NCI-H524 treated with DMSO at 0.1 percent for 48 hours (cell line): ENCODE results near the gene PDIA5.
"Not testable (repeated sequence)": the region's sequence is repeated elsewhere in the genome, so short reads cannot be mapped to it uniquely, and the experiment has no call there.

Experiments
- DNase-seq: peaks from one replicate; lab custom pipeline; 2025; lab: John Stamatoyannopoulos, UW

PDIA5 gene

DNA sequence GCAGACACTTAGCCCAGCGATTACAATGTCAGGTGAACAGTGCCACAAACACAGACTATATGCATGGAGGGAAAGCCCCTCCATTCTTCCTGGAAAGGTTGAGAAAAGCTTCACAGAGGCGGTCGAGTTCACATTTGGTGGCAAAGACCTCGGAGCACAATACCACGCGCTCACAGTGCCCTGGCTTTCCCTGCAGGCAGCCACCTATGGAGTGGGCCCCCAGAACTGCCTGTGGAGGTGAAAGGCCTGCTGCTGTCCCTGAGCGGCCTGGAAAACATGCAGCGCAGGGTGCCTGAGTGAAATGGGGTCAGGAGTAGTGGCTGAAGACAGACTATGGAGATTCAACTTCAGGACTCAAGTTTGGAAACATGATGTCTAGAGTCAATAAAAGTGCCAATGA lies 26.9 kb downstream of the PDIA5 start:
- no peak for DNase-seq

DNA sequence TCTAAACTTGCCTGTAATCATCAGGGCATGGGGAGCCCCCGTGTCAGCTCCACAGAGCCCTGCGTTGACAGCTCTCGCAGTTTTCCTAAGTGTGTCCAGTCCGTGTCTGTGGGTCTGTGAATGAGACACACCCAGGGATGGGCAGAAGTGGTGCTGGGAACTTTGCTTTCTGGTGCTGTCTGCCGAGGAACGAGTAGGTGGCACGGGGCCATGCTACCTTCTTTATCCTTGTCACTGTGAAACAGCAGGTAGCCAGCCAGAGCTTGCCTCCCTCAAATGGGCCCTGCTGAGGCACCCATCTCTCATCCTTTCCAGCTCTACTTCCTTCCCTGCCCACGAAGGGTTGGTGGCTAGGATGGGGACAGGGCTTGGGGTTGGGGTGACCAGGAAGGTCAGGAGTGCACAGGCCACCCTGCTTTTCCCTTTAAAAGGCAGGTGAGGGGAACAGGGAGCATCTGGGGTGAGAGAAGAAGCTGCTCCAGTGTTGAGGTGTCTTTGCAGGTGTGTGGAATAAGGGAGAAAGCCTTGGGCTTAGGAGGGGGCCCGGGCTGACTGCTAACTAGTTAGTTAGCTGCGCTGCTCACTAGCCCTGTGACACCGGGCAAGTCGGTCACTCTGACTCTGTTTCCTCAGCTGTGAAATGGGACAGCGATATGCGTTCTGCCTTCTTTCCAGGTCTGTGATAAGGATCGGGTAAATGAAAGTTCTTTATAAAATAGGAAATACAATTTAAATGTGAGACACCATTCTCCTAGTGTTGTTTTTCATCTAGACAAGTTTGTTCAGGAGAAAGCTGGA lies 27.9 kb downstream of the PDIA5 start:
- no peak for DNase-seq

DNA sequence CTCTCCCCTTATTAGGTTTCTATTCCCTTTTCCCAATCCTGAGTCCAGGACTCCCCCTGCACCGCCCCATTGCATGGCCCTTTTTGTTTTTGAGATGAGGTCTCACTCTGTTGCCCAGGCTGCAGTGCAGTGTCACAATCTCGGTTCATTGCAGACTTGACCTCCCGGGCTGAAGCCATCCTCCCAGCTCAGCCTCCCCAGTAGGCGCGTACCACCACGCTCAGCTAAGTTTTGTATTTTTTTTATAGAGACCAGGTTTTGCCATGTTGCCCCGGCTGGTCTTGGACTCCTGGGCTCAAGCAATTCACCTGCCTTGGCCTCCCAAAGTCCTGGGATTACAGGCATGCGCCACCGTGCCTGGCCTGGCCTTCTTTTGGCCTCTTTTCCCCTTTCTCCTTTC lies 29.3 kb downstream of the PDIA5 start:
- DNase-seq = no peak

DNA sequence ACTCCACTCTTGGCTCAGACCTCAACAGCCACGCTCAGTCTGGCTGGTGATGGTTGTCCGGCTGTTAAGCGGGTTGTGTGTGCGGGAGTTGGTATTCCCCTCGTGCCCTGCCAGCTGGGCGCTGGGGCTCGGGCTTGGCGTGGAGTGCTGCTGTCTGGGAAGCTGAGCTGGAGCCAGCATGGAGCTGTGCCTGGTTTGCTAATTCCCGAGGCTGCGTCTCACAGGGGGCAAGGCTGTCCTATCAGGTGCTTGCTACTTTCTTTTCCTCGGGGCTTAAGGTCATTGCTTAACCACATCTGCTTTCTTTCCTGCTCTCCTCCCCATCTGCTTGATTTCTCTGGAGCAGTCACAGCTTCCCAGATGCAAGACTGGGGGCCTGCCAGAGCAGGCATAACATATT lies 29.9 kb downstream of the PDIA5 start:
- DNase-seq = peak; percentile 77

DNA sequence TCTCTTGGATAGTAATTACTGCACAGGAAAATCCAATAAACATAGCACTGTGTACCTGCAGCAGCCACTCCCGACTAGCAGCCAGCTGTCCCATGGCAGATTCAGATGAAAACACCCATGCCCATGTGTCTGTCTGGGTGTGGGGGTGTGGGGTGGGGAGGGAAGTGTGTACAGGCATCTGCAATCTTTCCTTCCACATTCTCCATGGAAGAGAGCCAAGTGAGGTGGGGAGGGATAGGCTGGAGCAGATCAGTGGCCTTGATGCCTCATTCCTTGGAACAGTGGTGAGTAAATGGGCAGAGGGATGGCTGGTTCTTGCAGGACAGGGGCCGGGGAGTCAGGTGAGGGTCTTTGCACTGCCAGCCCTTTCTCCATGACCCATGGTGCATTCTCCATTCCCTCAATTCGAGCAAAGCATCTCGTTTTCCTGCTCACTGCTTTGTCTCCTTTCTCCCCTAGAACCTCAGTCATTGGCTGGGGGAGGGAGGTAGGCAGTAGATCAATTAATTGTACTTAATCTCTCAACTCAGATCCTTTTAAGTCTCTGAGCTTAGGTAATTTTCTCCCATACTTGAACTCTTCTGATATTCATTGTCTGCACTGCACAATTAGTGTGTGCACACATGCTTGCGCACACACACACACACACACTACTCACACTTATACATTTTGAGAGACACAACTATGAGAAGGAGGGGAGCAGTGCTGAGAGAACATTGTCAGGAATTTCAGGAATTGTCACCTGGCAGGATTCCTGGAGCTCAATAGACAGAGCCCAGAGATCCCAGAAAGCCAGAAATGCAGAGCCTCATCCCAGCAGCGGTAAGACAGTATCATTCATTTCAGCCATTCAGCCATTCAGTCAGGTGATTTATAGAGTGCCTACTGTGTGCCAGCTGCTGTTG lies 31.9 kb downstream of the PDIA5 start:
- peak; percentile 59 for DNase-seq

DNA sequence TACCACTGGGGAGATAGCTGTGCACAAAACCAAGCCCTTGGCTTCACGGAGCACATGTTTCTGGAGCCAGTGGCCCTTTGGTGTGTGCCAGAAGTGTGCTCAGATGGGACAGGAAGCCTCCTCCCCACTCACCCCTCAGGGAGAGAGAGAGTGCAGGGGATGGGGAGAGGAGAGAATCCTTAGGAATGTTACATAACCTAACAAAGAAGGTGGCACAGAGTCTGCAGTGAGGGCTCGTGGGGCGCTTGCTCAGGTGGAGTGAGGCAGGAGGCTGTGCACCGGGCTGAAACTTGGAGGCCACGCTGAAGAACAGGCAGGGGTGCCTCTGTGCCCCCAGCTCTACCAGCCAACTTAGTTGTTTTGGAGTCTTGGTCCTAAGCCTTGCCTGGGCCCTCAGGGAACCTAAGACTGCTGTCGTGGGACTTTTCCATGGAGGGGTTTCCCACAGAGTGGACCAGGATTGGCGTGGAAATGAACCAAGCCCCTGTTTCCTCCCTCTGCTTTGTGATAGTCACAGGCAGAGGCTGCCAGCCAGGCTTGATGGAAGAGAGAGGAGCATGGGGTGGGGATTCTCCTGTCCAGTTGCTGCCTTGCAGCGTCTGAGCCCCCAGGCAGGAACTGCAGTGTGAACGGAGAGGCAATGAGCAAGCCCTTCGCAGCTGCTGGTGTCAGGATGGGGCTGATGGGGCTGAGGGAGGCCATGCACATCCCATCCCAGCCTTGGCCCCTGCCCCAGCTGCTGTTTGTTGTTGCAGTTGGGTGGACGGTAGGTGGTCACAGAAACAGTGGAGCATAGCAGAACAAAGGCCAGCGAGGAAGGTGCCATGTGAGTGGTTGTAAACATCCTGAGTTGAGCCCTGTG lies 32.7 kb downstream of the PDIA5 start:
- no peak for DNase-seq

DNA sequence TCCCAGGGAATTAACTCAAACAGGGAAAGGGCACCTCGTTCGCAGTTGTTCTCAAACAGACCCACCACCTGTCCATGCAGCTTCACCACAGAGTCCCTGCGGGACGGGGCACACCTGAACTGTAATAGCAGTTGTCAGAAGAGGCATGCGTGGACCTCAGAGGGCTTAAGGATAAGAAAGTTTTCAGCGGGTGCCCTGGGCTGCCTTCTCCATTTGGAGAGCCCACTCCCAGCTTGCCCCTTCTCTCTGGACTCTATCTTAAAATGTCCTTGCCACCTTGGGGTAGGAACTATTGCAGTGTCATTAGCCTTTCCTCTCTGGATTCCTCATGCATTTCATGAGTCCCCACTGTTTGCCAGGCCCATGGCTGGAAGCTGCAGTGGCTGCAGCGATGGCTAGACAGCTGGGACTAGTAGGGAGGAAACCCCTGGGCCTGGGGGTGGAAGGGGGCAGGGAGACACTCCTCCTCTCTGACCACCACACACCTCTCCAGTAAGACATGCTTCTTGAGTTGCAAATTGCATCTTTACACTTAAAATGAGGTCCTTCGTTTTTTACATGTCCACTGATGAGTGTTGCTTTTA lies 33.5 kb downstream of the PDIA5 start:
- peak; percentile 91 for DNase-seq

DNA sequence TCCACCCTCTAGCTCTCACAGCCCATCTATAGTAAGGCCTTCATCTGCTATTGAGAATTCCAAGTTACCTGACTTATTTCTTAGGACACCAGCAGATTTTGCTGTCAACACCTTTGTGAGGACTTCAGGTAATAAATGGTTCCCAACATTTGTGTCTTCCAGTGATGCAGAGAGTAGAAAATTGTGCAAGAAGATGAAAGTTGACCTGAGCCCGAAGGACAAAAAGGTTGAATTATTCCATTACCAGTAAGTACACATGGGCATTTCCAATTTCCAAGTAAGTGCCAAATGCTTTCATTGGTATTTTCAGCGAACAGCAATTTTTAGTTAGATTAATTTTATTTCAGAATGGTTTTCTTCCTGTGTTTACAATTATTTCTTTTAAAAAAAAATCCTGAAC lies 35.4 kb downstream of the PDIA5 start:
- DNase-seq = no peak

DNA sequence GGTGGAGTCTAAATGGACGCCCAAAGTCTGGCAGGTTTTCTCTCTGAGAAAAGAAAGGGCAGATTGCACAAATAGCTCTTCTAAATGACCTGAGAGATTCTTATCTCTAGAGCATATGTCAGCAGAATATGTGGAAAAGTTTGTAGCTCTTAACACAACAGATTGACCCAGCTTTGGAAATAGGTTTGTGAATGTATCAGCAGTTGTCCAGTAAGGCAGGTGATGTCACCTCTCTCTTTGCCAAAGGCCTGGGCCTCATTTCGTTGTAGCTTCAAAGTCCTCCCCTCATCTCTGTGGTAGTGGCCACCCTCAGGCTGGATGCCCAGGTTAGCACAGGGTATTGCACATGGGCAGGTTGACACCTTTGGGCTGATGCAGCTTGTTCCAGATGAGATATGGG lies 36.0 kb downstream of the PDIA5 start:
- peak; percentile 87 for DNase-seq

DNA sequence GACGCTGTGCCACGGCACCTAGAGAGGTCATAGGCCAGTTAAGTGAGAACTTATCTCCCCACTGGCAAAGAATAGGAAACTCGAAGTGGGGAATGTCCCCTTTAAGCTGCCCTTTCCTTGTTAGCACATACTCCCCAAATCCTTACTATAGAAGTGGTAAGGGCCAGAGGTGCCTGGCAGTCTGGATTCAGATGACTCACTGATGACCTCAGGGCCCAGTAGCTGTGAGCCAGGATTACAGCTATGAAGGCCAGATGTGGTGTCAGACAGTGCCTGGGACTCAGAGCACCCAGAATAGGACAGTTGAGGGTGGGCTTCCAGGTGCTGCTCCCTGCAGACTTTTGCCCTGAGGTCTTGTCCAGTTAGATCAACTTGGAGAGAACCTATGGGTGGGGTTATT lies 37.7 kb downstream of the PDIA5 start:
- no peak for DNase-seq

DNA sequence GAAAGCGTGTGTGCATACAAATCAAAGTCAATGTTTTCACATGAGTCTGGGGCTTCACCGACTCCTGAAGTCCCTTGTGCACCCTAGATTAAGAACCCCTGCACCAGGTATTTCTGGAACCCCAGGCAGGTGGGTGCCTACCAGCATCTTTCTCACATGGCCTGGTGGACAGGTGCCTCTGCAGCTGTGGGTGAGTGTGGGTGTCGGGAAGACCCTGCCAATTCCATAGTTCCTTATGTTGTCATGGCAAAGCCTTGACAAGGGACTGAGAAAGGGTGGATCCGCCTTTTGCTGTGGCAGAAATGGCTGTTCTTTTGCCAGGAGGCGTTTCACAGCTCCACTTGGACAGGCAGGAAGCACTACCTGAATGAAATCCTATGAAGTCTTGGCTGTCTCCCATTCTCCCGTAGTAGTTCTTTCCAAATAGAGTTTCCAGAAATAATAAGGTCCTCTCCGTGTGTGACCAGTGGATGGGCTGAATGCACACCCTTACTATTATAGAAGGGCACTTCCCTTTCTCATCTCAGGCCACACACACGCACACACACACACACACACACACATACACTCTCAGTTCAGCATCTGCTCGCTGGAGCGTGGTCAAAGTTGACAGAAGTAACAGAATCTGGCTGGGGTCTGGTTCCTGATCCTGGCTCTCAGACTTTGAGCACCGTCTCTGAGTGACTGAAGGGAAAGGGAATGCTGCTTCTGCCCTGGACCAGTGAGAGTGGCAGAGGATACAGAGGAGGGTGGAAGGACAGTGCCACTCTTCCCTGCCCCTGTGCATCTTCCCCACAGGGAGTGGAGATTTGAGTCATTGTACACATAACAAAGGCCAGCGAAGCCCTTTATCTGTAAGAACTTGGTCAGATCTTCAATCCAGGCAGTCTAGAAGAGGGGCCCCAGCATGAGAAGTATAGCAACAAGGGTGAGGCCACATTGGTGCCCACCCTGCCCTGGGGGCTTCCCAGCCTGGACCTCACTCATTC lies 38.7 kb downstream of the PDIA5 start:
- DNase-seq = peak; percentile 53

DNA sequence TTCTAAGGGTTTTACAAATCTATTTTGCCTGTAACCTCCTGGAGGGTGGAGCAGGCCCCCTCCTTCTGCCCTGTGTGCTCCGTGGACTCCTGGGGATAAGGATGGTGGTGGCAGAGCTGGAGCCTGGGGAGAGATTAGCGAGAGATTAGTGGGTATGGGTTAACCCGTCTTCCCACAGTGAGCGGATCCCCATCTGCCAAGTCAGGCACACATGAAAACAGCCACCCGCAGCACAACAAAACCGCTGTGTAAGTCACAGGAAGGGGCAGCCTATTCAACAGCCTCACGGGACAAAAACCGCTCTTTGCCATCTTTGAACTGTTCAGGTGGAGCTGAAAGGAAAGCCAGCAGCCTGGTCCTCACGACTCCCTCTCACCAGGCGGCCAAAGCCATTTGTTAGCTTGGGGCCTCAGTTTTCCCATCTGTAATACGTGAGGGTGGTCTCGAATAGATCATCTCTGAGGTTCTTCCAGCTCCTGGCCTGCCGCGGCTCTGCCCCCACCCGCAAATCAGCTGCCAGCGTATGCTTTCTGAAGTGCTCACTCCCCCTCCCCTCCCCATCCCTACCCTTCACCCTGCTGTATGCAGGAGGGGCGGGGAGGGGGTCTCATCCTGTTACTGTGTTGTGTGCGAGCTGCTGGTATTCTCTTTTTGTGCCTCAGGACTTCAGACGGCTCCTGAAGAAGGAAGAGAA lies 43.6 kb downstream of the PDIA5 start:
- peak; percentile 97 for DNase-seq

DNA sequence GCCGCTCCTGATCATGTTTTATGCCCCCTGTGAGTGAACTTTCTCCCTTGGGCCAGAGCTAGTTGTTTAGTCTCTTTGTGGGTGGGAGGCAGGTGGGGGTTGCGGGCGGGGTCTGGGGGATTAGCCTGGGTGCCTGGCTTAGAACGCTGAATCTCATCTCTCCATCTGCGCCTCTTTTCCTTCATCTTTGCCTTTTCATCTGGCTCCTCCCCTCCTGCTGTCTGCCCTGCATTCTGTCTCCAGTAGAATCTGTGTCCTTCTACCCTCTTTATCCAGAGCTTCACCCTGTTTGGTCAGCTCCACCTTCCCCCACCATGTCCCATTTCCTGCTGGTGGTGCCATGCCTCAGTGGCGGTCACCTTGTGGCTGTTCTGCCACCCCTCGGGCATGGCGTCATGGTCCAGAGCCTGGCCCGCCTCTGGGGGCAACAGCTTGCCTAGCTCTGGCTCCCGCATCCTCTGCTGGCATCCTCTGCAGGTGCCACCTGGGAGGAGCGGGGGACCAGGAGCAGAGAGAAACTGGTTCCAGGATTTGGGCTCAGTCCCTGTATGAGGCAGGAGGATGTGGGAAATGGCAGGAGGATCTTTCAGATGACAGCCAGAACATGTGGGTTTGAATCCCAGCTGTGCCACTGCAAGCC lies 44.3 kb downstream of the PDIA5 start:
- DNase-seq = peak; percentile 97

DNA sequence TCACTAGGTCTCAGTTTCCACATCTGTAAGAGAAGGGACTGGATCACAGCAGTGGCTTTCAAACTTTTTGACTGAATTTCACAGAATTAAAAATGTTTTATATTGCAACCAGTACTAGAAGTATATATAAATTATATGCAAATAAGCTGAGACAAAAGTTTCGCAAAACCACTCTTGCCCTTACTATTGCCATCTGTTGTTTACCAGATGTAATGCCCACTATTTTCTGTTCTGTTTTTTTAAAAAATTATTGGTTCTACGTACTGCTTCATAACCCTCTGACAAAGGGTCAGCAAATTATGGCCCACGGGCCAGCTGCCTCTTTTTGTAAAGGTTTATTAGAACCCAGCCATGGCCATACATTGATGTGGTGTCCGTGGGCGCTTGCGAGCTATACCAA lies 44.8 kb downstream of the PDIA5 start:
- no peak for DNase-seq

DNA sequence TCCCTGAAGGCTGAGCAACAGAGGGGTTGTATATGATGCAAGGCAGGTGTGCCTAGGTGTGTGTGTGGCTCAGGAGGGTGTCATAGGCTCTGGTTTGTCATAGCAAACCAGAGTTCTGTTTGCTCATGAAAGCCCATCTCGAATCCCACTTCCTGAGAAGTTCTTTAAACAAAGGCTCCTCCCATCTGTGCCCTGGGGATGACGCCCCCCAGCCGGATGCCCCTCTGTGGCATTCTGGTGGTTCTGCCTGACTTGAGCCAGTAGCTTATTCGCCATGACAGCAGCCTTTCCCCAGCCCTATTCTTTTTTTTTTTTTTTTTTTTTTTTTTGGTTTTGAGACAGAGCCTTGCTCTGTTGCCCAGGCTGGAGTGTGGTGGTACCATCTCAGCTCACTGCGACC lies 45.4 kb downstream of the PDIA5 start:
- DNase-seq = no peak

DNA sequence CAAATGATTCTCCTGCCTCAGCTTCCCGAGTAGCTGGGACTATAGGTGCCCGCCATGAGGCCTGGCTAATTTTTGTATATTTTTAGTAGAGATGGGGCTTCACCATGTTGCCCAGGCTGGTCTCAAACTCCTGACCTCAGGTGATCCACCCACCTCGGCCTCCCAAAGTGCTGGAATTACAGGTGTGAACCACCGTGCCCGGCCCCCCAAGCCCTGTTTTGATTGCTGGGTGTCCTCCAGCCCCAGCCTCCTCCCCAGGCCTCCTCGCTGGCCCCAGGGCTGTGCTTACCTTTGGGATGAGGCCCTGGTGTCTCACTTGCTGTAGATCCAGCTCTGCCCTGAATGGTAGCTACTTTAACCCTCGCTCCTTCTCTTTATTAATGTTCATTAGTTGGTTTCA lies 45.8 kb downstream of the PDIA5 start:
- not testable (repeated sequence) for DNase-seq

DNA sequence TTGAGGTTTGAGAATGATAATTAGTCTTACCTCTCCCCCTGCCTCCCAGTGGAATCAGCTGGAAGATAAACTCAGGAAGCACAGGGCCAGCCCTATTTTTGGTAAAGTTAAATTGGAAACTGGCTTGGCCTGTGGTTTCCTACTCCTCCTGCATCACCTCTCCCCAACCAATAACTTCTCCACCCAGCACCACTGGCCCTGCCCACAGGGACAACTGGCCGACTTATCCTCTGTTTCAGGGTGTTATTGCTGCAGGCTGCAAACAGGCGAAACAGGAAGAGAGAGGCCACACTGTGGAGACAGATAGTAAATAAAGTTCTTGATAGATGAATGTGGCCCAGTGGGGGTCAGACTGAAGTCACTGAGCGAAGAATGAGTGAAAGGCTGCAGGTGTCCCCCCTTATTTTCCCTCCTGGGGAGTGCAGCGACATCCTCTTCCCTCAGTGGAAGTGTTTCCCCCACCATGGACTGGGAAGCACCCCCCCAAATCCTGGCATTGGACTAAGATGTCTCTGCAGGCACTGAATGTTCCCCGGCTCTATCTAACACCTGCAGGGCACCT lies 47.1 kb downstream of the PDIA5 start:
- no peak for DNase-seq

DNA sequence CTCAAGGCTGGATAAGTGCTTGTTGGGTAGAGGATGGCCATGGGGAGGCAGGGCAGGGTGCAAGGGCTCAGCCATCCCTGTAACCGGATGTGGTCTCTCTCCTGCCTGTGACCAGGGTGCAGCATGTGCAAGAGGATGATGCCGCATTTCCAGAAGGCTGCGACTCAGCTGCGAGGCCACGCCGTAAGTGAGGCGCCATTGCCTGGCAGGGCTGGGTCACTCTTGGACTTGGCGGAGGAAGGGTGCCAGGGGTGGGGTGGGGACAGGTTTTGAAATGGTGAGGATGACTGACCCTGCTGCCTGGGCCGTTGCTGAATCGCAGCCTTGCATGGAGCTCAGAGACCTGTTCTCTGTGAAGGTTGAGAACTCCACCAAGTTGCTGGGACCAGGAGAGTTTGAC lies 49.3 kb downstream of the PDIA5 start:
- DNase-seq = no peak

DNA sequence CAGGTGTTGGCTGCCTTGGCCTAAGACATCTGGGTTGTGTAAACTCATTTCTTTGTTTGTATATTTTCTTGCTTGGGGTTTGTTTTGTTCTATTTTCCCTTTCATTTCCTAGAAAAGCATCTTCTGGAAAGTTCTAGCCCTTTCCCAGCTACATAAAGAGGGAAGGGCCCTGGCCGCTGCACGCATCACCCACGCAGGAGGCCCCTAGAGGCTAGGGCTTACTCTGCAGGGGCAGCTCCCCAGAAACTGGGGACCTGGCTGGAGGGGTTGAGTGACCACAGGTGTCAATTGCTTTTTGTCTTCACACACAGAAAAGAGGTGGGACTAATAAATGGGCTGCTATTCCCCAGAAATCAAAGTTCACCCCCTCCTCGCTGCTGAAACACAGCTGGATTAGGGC lies 52.6 kb downstream of the PDIA5 start:
- DNase-seq = no peak
